ENCODE data around the gene PHLPP2.

Gene PHLPP2

DNA sequence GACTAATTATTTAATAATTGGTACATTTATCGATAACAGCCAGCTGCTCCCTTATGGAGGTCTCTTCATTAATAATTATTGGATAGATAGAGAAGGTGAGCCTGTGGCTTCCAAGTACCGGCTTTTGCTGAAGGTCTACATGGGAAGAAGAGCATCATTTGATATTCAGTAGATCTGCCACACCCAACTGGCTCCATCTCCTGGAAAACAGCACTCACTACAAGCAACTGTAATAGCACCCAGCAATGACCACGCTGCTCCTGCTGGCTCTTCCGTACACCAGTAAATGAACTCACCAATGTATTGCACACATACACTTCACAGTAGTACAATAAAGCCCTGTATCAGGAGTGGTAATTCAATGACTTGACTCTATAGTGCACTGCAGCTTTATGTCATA, 79.1 kb downstream of the PHLPP2 start:
- no peak for TF ChIP-seq POLR2A (IDR thresholded peaks at IDR 0.05; ENCODE audit: extremely low read depth, insufficient read length)
- TF ChIP-seq, protein P1, sequence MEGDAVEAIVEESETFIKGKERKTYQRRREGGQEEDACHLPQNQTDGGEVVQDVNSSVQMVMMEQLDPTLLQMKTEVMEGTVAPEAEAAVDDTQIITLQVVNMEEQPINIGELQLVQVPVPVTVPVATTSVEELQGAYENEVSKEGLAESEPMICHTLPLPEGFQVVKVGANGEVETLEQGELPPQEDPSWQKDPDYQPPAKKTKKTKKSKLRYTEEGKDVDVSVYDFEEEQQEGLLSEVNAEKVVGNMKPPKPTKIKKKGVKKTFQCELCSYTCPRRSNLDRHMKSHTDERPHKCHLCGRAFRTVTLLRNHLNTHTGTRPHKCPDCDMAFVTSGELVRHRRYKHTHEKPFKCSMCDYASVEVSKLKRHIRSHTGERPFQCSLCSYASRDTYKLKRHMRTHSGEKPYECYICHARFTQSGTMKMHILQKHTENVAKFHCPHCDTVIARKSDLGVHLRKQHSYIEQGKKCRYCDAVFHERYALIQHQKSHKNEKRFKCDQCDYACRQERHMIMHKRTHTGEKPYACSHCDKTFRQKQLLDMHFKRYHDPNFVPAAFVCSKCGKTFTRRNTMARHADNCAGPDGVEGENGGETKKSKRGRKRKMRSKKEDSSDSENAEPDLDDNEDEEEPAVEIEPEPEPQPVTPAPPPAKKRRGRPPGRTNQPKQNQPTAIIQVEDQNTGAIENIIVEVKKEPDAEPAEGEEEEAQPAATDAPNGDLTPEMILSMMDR (IDR thresholded peaks at IDR 0.05; ENCODE audit: low read depth, low read length): peak; percentile 68
- peak; percentile 61 for DNase-seq (ENCODE audit: low read depth)
- H3K4me3 ChIP-seq (ENCODE audit: low read depth, low read length): no peak overlapping the region

- DNase-seq (ENCODE audit: low read depth): no peak
- no peak overlapping the region for H3K4me3 ChIP-seq (ENCODE audit: low read depth, low read length)
- TF ChIP-seq POLR2A (IDR thresholded peaks at IDR 0.05; ENCODE audit: extremely low read depth, insufficient read length) (no peak), MYC (IDR thresholded peaks at IDR 0.05; ENCODE audit: low read depth, low read length) (no peak)
- TF ChIP-seq, protein P2, sequence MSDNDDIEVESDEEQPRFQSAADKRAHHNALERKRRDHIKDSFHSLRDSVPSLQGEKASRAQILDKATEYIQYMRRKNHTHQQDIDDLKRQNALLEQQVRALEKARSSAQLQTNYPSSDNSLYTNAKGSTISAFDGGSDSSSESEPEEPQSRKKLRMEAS (IDR thresholded peaks at IDR 0.05; ENCODE audit: low read depth, low read length): no peak
- TF ChIP-seq, protein P1 (IDR thresholded peaks at IDR 0.05; ENCODE audit: low read depth, low read length): no peak
These were observed 87.1 kb downstream of the PHLPP2 start for GRCh38 chr16:71637398-71637797.

DNA sequence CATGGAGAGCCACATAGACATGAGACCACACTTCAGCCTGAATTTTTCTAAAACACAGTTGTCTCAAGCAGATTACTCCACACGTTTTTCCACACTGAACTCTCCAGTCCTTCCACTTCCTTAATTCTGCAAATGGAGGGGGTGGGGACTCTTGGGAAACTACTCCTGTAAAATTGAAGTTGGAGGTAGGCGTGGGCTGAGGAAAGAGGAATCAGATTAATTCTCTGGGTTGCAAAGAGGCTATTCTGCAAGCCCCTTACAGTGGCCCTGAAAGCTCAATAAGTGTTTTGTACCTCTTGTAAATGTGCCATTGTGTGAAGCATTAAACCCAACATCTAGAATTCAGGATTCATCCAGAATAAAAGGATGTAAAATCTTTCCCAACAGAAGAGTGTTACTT, 88.9 kb downstream of the PHLPP2 start:
- DNase-seq (ENCODE audit: low read depth): peak; percentile 38
- TF ChIP-seq POLR2A (IDR thresholded peaks at IDR 0.05; ENCODE audit: extremely low read depth, insufficient read length): no peak
- TF ChIP-seq, protein P2 (IDR thresholded peaks at IDR 0.05; ENCODE audit: low read depth, low read length): no peak
- TF ChIP-seq, protein P1 (IDR thresholded peaks at IDR 0.05; ENCODE audit: low read depth, low read length): no peak
- TF ChIP-seq MYC (IDR thresholded peaks at IDR 0.05; ENCODE audit: low read depth, low read length): no peak
- no peak overlapping the region for H3K4me3 ChIP-seq (ENCODE audit: low read depth, low read length)

- no peak for DNase-seq (ENCODE audit: low read depth)
- no peak overlapping the region for H3K4me3 ChIP-seq (ENCODE audit: low read depth, low read length)
- TF ChIP-seq, protein P2 (IDR thresholded peaks at IDR 0.05; ENCODE audit: low read depth, low read length): no peak
- TF ChIP-seq, protein P1 (IDR thresholded peaks at IDR 0.05; ENCODE audit: low read depth, low read length): no peak
- TF ChIP-seq MYC (IDR thresholded peaks at IDR 0.05; ENCODE audit: low read depth, low read length) (no peak), POLR2A (IDR thresholded peaks at IDR 0.05; ENCODE audit: extremely low read depth, insufficient read length) (no peak)
These were observed 92.7 kb downstream of the PHLPP2 start for GRCh38 chr16:71631776-71632175.

GRCh38 chr16:71630808-71631207, 93.7 kb downstream of the PHLPP2 start:
- TF ChIP-seq POLR2A (IDR thresholded peaks at IDR 0.05; ENCODE audit: extremely low read depth, insufficient read length) (no peak), MYC (IDR thresholded peaks at IDR 0.05; ENCODE audit: low read depth, low read length) (no peak)
- TF ChIP-seq, protein P2 (IDR thresholded peaks at IDR 0.05; ENCODE audit: low read depth, low read length): no peak
- TF ChIP-seq, protein P1 (IDR thresholded peaks at IDR 0.05; ENCODE audit: low read depth, low read length): no peak
- no peak for DNase-seq (ENCODE audit: low read depth)
- H3K4me3 ChIP-seq (ENCODE audit: low read depth, low read length): no peak overlapping the region
